GM18868 (cell line): ENCODE measurements around the gene POLR2I.
"Not testable (repeated sequence)": the region's sequence is repeated elsewhere in the genome, so short reads cannot be mapped to it uniquely, and the experiment has no call there.

Experiments used
- ATAC-seq: cut with Tn5 transposase; IDR thresholded peaks from one replicate; pipeline ENCODE4 v1.9.1; 2021; ENCODE audit warnings: mild to moderate bottlenecking, moderate library complexity; ENCODE audit not compliant: unreplicated experiment

POLR2I gene

GRCh38 chr19:36134867-36135266 lies 20.2 kb upstream of the POLR2I start:
- not testable (repeated sequence) for ATAC-seq

- ATAC-seq, result not testable (repeated sequence)
Observed at GRCh38 chr19:36131221-36131620, 16.5 kb upstream of the POLR2I start.

DNA sequence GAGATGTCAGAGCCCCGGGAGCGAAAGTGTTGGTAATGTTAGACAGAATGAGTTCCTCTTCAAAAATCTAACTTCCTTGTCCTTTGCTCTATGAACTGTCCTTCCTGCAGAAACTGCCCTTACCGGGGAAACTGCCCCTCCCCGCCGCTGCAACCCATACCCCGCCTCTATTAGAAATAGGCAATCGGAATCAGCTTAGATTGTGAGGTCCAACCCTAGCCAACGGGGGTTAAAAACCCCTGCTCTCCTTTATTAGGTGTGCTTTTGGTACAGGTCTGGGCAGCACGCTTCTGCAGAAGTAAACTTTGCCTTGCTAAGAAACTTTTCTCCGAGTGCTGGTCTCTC lies 13.7 kb upstream of the POLR2I start:
- ATAC-seq, result no peak

GRCh38 chr19:36125557-36125956 lies 10.9 kb upstream of the POLR2I start:
- no peak for ATAC-seq

- no peak for ATAC-seq
Observed at GRCh38 chr19:36121486-36122124, 6.9 kb upstream of the POLR2I start.

GRCh38 chr19:36120984-36121358 lies 6.3 kb upstream of the POLR2I start:
- no peak for ATAC-seq

DNA sequence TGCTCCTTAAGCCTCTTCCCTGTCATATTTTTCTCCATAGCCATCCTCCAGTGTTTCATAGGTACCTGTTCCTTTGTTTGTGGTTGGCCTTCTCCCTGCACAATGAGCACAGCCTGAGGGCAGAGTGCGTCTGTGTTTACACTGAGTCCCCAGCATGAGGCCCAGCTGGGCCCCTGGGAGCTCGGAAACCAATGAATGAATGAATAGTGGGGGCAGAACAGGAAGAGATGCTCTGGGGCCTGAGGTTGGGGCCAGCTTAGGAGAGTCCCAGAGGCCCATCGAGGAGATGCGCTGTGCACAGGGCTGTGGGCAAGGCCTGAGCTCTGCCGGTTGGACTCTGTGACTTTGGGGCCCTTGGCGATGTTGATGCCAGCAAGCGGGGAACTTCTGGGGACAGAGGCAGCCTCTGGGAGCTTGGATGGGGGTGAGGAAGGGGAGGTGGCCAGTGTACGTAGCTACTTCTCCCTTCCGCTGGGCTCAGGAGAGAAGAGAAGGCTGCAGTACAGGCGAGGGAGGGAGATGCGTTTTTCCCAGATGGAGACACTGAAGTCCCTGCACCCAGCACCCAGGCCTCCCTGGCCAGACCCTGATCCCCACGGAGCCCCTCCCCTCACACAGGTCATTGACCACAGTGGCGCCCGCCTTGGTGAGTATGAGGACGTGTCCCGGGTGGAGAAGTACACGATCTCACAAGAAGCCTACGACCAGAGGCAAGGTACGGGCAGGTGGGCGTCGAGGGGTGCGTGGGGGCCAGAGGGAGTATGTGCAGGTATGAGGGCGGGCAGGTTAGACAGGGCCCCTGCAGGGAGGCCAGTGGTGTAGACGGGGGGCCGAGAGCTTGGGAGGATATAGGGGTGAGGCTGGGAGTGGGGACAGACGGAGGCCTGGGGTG lies 5.7 kb upstream of the POLR2I start:
- ATAC-seq, result no peak

DNA sequence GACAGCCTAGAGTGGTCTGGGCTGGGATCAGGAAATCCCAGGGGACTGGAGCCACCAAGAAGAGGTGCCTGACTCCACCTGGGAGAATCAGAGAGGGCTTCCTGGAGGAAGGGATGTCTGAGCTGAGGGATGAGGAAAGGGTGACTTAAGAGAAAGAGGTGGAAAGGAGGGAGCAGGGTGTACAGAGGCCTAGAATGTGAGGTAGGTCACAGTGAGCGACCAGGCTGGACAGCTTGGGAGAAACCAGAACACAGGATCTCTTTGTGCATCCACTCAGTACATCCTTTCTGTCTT lies 1.6 kb upstream of the POLR2I start:
- no peak for ATAC-seq

GRCh38 chr19:36115453-36116343 lies 1.0 kb upstream of the POLR2I start, which contains the start of gene TBCB:
TBCB (plus strand) TSS chr19:36115468; CDS start chr19:36115561, 93 bp downstream.
- ATAC-seq, result peak; percentile 28

DNA sequence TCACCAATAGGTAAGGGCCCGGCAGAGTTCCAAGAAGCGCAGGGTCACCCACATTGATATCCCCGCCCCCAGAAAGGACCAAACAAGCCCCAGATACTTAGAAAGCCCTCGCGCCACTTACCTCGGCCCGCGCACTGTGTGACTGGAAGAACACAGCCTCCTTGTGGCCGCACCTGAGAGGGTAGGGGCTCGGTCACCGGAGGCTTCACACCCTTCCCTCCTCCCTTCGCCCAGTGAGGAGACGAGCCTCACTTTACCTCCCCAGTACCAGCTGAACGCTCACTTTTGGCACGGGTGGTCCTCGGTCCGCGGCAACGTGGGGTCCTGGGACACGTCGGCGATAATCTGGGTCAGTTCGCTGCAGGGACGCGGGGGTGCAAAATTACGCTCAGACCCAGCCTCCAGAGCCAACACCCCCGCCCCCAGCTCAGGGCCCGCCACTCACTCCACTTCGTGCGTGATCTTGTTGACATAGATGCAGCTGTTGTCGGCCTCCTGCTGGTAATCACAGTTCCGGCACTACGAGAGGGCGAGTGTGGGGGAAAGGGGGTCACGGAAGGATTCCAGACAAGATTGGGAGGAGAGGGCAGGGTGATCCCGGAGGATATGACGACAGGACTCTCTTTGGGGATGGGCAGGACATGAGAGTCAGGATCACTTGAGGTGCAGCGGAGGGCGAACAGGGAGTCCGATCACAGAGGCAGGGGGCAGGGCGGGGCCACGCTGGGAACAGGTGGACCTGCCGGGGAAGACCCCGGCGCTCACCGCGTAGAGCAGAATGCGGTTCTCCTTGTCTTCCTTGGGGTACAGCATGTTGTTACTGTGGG lies 568 bp downstream of the POLR2I start:
- ATAC-seq, result peak; percentile 1

DNA sequence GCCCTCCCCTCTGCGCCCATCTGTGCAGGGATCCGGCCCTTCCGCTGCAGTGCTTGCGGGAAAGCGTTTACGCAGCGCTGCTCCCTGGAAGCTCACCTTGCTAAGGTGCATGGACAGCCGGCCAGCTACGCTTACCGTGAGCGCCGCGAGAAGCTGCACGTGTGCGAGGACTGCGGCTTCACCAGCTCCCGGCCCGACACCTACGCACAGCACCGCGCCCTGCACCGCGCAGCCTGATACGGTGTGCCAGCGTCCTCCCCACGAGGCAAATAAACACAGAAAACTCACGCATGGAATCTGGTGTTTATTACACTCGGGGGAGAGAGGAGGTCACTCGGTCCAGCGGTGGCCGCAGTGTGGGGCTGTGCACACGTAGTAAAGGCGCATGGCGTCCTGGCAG lies 1.2 kb downstream of the POLR2I start:
- ATAC-seq, result no peak

DNA sequence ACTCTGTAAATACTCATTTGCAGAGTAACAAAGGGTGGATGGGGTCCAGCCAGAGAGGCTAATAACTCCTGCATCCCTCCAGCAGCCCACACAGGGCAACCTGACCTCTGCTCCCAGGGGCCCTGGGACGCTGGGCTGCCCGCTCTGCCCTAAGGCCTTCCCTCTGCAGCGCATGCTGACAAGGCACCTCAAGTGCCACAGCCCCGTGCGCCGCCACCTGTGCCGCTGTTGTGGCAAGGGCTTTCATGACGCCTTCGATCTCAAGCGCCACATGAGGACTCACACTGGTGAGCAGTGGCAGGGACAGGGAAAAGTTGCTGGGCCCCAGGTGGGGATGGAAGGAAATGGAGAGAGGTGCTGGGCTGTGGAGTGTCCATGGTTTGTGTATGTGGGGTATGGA lies 2.0 kb downstream of the POLR2I start:
- ATAC-seq, result no peak

DNA sequence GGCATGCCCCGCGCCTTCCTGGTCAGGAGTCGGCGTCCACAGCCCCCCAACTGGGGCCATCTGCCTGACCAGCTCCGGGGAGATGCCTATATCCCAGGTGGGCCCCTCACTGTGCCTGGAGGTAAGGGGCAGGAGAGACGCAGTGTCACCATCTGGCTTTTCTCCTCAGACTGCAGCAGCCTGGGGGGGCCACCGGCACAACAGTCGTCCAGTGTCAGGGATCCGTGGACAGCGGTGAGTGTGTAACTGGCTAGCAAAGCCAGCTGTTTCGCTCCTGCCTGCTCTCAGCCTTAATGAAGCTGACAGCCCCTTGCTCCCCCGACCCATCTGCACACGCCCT lies 3.5 kb downstream of the POLR2I start:
- no peak for ATAC-seq

GRCh38 chr19:36110487-36111199 lies 4.0 kb downstream of the POLR2I start, which contains the start of gene OVOL3:
OVOL3 (plus strand) TSS chr19:36111143; CDS start chr19:36111203, 60 bp downstream.
- no peak for ATAC-seq

GRCh38 chr19:36108684-36109083 lies 6.0 kb downstream of the POLR2I start:
- no peak for ATAC-seq

DNA sequence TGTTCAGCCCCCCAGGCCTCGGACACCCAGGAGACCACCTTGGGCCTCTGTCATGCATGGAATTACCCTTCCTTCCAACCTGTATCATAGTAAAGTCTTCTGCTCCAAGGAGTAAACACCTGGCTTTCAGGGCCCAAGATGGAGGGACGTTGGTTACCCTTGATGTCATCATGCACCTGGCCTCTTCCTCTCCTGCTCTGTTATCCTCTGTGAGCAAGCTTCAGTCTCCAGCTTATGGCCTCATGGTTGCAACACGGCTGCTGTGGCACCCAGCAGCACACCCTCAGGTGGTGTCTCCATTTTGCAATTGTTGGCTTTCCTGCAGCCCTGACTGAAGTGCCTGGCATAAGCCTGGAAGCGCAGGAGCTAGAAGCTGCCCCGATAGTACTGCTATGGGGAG lies 7.7 kb downstream of the POLR2I start:
- no peak for ATAC-seq

- no peak for ATAC-seq
Observed at GRCh38 chr19:36106441-36106840, 8.2 kb downstream of the POLR2I start.

- no peak for ATAC-seq
Observed at GRCh38 chr19:36103842-36104552, 10.7 kb downstream of the POLR2I start.

- ATAC-seq, result no peak
Observed at GRCh38 chr19:36103040-36103626, 11.5 kb downstream of the POLR2I start.
